GM19452 (cell line): ENCODE results near the gene ADGRD1.

ENCODE experiments used
- ATAC-seq: cut with Tn5 transposase; IDR thresholded peaks from one replicate; pipeline ENCODE4 v1.9.1; 2021; ENCODE audit not compliant: unreplicated experiment

The ADGRD1 gene

DNA sequence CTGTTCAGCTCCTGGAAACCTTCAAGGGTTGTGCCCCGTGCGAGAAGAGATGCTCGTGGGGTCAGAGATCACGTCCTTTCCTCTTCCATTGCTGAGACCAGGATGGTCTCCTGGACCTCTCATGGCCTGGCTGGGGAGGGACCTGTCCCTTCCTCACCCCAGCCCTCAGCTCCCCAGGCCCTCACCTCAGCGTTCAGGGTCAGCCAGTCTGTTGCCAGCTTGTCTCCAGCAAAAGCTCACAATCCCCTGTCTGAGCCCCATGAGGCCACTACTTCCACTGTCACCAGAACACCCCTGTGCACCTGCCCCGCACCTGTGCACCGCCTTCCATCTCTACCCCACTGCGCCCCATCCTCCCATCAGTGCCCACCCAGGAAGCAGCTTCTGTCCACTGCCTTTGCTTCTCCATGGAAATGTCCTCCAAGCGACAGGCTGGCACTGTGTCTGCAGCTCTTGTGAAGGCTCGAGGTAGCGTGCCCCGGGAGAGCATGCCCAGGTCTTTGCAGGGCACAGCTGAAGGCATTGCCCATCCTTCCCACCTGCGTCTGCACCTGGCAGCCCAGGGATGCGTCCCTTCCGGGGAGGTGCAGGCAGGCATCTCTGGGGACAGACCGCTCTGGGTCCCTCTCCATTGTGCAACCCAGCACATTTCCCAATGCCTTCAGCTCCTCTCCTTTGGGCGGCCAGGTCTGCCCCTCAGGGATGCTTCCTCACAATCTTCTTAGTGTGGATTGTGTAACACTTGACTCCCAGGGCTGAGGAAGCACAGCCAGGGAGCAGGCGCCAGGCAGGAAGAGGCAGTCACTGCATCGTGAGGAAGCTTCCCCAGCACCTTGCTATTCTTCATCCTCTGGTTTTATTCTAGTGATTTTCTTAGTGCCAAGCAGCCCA, 179.6 kb downstream of the ADGRD1 start:
- no peak for ATAC-seq

DNA sequence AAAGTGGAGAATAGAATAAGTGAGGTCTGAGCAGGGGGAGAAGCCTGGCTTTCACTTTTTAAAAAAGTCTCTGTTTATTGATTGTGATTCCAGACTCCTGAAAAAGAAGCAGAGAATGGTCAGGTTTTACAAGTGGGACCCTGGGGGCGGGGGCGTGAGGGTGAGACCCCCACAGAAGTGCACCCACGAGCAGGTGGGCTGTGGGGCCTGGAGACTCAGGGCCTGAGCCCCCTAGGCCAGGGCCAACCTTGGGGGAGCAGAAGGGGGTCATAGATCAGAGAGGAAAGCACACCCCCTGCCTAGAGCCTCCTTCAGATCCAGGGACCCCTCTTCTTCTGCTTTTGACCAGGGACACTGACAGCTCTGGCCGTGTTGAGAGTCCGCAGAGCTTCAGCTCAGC, 180.3 kb downstream of the ADGRD1 start:
- no peak for ATAC-seq

DNA sequence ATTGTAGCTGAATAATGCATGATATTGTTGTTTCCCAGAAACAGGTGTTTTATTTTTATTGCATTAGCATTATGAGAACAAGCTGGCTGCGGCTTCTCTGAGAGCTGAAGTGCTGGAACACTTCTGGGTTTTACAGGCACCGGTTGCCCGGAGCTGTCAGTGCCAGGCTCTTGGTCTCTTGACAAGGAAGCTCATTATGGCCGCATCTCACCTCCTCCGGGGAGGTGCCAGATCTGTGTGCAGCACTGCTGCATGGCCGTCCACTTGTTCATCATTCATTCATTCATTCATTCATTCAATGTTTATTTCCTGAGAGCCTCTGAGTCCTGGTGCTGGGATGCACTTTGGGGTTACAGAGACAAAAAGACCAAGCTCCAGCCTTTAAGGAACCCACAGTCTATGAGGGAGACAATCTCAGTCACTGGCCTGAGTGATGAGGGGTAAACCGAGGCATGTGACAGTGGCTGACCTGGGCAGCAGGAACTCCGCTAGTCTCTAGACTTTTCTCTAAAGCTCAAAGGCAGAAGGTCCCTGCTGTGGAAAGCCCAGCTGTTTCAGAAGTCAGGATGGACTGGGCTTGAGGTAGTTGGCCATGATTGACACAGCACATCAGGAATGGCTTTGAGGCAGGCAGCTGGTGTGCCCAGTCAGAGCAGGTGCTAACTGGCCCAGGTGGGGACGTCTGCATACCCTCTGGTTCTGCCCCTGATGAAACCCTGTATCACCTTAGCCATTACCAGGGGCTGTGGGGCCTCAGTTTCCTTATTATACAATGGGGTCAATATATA, 181.0 kb downstream of the ADGRD1 start:
- no peak for ATAC-seq

DNA sequence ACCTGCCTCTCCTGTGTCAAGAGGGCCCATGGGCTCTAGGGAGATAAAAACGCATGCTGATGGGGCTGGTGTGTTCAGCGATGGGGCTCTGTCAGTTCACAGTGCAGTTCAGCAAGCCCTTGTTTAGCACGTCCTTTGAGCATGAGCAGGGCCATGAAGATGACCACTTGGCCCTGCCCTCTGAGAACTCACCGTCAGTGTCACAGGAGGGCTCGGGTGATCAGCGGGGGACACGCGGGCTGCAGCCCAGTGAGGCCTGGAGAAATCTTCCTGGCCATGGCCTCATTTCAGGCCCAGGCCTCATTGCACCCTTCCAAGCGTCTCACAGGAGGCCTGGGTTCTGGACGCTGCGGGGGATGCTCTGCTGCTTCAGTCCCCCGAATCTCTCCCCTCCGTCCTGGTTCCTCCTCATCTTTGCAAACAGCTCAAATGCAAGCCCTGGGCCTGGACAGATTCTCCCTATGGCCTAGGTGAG, 181.6 kb downstream of the ADGRD1 start:
- ATAC-seq = no peak

DNA sequence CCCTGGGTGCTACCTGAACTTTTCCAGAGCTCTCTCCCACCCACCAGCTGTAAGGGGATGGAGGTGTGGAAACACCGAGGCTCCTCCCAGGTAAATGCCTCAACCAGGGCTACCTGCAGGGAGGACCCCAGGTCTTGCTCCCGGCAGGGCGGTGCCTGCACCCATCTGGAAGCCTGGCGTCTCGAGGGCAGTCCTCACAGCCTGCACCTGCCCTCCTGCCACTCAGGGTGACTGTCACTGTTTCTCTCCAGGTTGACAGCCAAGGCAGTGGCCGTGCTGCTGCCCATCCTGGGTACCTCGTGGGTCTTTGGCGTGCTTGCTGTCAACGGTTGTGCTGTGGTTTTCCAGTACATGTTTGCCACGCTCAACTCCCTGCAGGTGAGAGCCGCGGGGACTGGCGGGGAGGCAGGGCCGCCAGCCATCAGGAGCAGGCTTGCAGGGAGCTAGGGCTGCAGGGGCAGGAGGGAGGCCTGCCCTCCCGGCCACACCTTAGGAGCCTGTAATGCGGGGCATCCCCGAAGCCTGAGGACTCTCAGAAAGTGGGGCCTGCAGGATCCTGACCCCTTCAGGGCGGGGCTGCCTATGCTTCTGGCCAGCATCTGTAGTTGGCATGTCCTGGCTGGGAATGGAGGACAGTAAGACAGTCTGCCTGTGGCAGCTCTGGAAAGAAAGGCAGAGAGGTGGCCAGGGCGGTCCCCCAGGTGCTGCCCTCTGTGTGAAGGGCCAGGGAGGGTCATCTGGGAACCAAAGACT, 182.3 kb downstream of the ADGRD1 start:
- ATAC-seq = no peak

DNA sequence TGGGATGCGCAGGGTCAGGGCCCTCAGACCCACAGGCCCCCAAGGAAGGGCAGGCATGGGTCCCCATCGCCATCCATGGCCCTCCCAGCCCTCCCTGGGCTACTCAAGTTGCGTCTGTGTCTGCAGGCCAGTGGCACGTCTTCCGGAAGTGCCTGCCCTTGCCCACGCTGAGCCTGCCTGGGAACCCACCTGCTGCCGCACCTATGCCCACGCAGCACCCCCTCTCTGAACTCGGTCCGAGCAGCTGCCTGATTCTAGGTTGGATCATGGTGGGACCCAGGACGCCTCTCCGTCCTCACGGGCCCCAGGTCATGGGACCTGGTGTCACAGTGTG, 182.8 kb downstream of the ADGRD1 start:
- no peak for ATAC-seq

DNA sequence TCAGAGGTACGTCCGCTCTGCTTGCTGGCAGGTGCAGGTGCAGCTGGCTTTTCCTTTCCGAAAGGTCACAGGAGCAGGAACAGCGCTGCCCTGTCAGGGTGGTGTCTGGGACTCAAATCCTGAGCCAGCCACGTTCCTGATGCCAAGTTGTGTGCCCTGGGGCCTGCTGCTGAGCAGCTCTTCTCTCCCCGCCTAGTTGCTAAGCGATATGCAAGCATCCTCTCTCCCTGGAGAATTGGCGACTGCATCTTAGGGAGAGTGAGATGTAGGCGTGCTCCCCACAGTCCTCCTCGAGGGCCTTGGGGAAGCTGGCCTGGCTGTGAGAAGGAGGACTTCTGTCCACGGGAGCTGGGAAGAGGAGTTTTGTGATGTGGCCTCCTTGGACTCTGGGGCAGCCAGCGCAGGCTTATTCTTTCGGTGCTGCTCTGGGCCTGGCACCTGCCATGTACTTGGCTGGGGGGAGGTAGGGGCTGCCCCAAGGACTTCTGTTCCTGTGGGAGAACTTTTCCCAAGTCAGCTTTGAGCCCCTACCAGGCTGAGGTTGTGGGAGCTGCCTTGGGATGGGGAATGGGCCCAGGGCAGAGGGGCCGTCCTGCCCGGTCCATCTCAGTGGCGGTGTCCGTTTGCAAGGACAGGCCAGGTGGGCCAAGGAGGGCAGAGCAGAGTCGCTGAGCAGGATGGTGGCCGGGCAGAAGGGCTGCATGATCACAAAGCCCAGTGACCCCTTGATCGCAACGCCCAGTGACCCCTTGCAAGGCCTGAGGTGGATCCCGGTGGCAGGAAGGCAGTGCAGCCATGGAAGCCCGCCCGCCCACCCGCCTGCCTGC, 183.5 kb downstream of the ADGRD1 start:
- ATAC-seq = no peak

DNA sequence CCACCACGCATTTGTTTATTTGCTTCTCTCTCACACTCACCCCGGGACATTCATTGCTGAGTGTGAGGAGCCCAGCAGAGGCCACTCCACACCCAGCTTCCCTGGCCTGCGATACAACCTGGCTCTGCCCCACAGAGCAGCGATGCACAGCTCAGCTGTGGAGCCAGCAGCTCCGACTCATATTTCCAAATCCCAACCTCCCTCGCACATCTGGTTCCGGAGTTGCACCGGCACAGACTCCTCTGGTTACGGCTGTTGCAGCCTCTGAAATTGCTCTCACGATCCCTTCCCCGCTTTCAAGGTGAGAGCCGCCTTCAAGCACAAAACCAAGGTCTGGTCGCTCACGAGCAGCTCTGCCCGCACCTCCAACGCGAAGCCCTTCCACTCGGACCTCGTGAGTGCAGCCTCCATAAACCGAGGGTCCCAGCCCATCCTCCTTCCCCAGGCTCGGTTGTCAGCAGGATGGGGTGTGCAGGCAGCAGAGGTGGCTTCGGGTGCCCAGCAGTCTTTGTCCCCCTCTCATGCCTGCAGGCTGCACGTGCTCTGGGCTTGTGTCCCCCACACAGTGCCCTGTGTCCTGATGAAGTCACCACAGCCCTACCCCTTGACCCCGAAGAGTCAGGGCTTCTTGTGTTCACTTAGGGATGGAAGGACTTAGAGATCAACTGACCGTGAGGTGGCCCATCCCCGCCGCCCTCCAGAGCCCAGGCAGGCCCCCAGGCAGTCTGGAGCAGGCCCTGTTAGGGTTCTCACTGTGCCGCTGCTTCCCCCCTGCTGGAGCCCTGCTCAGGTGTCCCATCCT, 184.3 kb downstream of the ADGRD1 start:
- no peak for ATAC-seq

DNA sequence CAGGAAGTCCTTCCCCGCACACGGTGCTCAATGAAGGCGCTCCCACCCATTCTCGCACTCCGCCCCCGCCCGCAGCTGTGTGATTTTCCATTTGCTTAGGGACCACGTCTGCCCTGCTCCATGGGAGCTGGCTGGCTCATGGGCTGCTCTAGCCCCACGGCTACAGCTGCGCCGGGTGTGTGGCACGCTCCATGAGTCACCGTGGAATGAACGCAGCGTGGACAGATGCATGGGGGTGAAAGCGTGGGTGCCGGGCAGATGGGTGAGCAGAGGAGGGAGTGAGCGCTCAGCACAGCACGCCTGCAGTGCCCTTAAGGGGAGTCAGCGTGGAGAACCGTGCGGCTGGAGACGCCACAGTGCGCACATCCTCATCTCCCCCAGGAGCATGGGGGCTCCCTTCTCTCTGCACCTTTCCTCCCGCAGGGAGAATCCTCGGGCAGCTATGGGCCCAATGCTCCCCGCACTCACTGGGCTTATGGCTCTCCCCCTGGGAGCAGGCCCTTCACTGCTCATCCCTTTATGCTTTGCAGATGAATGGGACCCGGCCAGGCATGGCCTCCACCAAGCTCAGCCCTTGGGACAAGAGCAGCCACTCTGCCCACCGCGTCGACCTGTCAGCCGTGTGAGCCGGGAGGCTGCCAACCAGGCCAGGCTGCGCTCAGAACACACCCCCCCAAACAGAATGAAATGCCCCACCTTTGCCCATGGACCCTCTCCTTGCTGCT, 185.1 kb downstream of the ADGRD1 start:
- ATAC-seq = no peak

DNA sequence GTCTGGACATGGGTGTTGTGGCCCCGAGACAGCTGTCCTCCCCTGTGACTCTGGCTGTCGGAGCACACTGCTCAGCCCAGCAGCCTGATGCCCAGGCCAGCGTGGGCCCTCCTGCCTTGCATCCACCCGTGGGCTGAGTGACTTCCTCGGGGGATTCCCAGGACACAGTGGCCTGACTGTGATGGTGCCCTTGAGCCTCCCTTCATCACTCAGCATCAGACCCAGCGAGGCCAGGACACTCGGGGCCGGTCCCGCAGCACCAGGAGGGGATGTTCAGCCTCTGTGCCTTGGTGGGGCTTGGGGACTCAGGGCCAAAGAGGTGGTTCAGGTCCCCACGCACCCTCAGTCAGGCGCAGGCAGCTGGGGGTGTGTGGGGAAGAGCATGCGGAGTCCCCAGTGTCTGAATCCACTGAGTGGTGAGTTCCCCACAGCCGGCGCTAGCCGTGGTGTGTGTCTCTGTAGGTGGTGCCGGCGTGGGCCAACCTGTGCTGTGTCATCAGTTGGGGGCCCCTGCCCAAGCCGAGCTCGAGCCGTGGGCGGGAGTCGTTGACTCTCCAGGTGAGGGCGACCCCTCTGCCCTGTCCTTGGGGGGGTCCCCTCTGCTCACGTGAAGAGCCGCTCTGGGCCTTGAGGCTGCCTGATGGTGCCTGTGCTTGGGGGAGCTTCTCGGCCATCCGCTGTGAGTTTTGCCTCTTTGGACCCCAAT, 185.8 kb downstream of the ADGRD1 start:
- no peak for ATAC-seq

DNA sequence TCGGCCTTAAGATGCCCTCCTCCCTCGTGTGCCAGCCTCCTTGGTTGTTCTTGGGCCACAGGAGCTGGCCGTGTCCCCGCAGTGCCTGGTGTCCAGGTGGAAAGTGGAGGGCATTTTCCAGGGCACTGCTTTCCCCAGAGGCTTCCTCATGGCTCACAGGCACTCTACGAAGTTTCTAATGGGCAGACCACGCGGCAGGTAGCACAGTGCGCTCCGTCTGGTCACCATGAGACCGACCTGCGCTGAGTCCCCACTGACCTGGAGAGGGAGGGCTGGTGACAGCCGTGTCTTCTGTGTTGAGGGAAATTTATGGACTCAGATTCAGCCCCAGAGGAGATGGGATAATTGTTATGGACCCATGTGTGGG, 186.3 kb downstream of the ADGRD1 start:
- no peak for ATAC-seq

DNA sequence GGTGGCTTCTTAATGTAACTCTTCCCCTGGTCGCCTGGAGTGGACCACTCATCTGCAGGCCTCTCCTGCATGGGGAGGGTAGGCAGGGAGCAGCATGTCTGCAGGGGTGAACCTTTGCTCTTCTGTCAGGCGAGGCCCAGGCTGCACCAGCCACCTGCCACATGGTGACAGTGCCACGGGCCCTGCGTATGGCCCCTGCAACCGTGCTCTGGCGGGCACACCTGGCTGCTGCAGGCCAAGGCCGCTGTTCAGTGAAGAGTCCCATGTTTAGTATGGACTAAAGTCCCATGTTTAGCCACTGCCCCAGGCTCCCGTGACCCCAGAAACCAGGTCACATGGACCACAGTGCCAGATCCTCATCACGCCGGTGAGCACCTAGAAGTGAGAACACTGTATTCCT, 187.0 kb downstream of the ADGRD1 start:
- ATAC-seq = no peak

DNA sequence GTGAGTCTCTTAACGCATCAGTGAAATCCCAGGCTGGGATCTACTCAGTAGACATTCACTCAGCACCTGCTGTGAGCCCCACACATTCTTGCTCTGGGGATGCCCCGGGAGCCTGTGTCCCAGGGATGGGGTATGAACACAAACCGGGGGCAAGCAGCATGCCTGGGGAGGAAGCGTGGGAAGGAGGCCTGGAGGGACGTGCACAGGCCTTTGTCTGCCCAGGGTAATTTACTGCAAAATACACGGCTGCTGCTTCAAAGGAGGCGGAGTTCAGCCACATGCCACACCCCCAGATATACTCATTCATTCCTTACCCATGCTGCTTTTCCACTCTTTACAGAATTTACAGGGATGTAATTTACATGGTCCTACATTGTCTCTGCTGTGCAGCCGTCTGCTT, 187.8 kb downstream of the ADGRD1 start:
- no peak for ATAC-seq

DNA sequence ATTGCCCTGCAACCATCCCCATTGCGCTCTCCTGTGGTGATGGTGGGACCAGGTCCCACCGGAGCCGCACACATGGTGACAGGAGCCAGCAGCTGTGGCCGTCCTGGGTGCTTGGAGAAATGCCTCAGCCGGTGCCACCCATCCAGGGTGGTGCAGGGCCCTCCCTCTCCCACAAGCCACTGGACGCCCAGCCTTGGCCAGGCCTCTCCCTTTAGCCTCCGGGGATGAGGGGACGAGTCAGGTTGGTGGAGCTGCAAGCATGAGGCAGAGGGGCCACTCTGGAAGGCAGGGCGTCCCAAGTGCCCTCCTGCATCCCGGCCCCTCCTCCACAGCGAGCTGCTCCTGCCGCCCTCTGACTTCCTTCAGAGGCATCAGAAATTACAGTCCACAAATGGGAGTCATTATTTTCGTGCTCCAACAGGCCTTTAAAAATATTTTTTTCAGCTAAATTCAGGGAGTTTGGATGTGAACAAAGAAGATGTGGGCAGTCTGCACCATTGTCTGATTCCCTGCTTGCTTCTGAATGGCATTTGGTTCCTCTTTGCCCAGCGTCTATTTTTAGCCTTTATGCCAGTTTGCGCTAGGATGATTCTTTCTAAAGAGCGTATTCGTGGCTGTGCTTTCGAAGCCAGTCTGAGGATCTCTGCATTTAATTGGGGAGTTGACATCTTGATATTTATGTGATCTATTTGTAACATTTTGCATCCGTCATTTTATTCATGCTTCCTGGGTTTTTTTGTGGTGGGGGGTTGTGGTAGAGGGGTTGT, 189.4 kb downstream of the ADGRD1 start:
- ATAC-seq = no peak

DNA sequence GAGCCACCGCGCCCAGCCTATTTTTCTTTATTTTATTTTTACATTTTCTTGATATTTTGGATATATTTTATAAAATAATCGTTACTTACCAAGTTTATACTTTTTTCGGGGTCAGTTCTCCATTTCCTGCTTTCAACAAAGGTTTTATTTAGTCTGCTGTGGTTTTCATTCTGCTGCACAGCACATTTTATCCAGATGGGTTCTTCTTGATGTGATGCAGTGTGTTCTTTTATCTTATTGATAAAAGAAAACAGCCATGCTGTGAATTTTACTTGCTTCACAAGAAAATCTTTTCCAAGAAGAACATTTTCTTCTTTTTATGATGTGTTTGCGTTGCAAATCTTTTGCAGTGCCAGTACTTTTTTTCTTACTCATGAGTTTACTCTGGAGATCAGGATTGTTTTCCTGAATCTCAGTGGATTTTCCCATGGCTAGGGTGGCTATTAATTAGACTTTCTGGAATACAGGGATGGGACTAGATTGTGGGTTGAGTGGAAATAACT, 192.5 kb downstream of the ADGRD1 start:
- ATAC-seq = no peak

DNA sequence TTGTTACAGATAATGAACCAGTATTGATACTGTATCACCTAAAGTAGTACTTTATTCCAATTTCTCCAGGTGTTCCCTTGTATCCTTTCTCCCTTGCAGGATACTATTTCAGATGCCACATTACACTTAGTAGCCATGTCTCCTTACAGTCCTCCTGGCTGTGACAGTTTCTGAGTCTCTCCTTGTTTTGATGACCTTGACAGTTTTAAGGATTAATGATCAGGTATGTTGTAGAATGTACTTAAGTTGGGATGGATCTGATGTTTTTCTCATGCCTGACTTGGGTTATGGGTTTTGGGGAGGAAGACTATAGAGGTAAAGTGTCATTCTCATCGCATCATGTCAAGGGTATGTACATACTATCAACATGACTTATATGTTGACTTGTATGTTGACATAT, 193.6 kb downstream of the ADGRD1 start:
- ATAC-seq = no peak

DNA sequence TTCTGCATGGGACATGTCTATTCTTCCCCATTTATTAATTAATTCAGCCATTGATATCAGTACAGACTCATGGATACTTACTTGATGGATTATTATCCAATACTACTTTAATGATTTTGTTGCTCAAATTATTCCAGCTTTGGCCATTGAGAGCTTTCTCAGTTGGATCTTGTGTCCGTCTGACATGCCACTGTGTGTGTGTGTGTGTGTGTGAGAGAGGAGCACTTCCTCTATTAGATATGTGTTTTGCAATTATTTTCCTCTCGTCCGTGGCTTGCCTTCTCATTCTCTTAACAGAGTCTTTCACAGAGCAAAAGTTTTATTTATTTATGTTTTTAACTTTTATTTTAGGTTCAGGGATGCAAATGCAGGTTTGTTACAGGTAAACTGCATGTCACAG, 194.2 kb downstream of the ADGRD1 start:
- ATAC-seq = no peak
